GM20431 (cell line): ENCODE data around the gene ARHGAP26.

Experiments used
- in situ Hi-C: fragments of 300-500 bp; cut with MseI, MboI; formaldehyde crosslinking; loops from one replicate; pipeline ENCODE4 v1.15.0; 2020; ENCODE audit warnings: low sequenced_read_pairs; ENCODE audit not compliant: unreplicated experiment

ARHGAP26 gene

GRCh38 chr5:143179126-143179740 lies 409.1 kb downstream of the ARHGAP26 start:
- in situ Hi-C loops = no loop called here

- in situ Hi-C loops = no loop called here
These were observed 410.6 kb downstream of the ARHGAP26 start for GRCh38 chr5:143180751-143181150.

- in situ Hi-C loops = no loop called here
These were observed 411.0 kb downstream of the ARHGAP26 start for GRCh38 chr5:143181173-143181572.

GRCh38 chr5:143182106-143182505 lies 411.9 kb downstream of the ARHGAP26 start:
- in situ Hi-C loops = no loop called here

- in situ Hi-C loops = no loop called here
These were observed 413.0 kb downstream of the ARHGAP26 start for GRCh38 chr5:143182901-143183820.

GRCh38 chr5:143183989-143184388 lies 413.8 kb downstream of the ARHGAP26 start:
- in situ Hi-C loops = no loop called here

GRCh38 chr5:143186623-143187022 lies 416.4 kb downstream of the ARHGAP26 start:
- in situ Hi-C loops = no loop called here

- in situ Hi-C loops = no loop called here
These were observed 417.3 kb downstream of the ARHGAP26 start for GRCh38 chr5:143187495-143187894.

GRCh38 chr5:143188083-143188482 lies 417.9 kb downstream of the ARHGAP26 start:
- in situ Hi-C loops = no loop called here

- in situ Hi-C loops = no loop called here
These were observed 418.5 kb downstream of the ARHGAP26 start for GRCh38 chr5:143188692-143189091.

GRCh38 chr5:143190260-143190810 lies 420.2 kb downstream of the ARHGAP26 start:
- in situ Hi-C loops = no loop called here

- in situ Hi-C loops = no loop called here
These were observed 421.5 kb downstream of the ARHGAP26 start for GRCh38 chr5:143191720-143192119.

- in situ Hi-C loops = no loop called here
These were observed 422.2 kb downstream of the ARHGAP26 start for GRCh38 chr5:143192191-143192900.

GRCh38 chr5:143194206-143194605 lies 424.0 kb downstream of the ARHGAP26 start:
- in situ Hi-C loops = no loop called here

- in situ Hi-C loops = no loop called here
These were observed 424.5 kb downstream of the ARHGAP26 start for GRCh38 chr5:143194713-143195112.

GRCh38 chr5:143195491-143195890 lies 425.3 kb downstream of the ARHGAP26 start:
- in situ Hi-C loops = no loop called here

GRCh38 chr5:143196601-143197259 lies 426.6 kb downstream of the ARHGAP26 start:
- in situ Hi-C loops = no loop called here

GRCh38 chr5:143197260-143197656 lies 427.1 kb downstream of the ARHGAP26 start:
- in situ Hi-C loops = no loop called here

- in situ Hi-C loops = no loop called here
These were observed 428.2 kb downstream of the ARHGAP26 start for GRCh38 chr5:143198332-143198731.

GRCh38 chr5:143199161-143199560 lies 429.0 kb downstream of the ARHGAP26 start:
- in situ Hi-C loops = no loop called here
